GM21367 (cell line): ENCODE measurements around the gene KIF5C.
"Not testable (repeated sequence)": the region's sequence is repeated elsewhere in the genome, so short reads cannot be mapped to it uniquely, and the experiment has no call there.

ENCODE experiments used
- ATAC-seq: cut with Tn5 transposase; IDR thresholded peaks from one replicate; pipeline ENCODE4 v1.9.1; 2021; ENCODE audit not compliant: unreplicated experiment

Gene KIF5C

DNA sequence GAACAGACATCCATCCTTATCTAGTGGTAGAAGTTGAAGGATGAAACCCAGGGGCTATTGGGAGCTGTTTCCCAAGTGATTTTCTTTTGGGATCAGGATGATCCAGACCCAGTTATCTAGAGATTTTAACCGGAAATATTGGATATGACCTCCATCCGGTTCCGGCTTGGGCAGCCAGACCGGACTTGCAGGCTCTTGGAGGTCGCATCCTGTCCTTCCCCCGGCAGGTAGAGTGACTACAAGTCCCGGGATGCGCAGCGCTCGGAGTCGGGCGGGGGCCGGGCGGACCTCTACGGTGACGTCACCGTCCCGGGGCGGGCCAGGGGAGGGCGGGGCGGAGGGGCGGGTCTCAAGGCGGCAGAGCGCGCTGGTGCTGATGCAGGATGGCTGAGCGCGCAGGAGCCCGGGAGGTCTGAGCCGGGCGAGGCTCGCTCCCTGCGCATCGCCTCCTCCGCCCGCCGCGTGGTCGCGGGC is at the start of gene KIF5C:
Gene KIF5C, plus strand, starts transcription at position 360 of the 474 bp plus-strand sequence. CDS start 391 bp downstream, outside the sequence.
- ATAC-seq = peak; percentile 97

DNA sequence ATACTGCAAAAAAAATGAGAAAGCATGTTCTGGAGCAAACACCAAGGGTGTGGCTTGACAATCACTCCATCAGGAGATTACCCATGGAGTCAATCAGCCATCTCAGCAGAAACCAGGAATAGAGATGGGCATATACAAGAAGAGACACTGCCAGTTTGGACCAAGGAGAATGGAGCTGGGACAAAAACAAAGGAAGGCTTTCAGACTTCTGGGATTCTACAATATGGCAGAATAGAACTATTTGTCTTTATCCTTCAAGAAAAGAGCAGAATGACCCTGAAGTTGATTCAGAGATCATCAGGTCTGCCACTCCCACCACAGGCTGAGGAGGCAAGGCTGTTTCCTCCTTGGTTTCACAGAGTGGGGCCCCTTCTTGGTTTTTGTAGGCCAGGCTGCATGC is 48.2 kb upstream of the KIF5C start:
- ATAC-seq = no peak

DNA sequence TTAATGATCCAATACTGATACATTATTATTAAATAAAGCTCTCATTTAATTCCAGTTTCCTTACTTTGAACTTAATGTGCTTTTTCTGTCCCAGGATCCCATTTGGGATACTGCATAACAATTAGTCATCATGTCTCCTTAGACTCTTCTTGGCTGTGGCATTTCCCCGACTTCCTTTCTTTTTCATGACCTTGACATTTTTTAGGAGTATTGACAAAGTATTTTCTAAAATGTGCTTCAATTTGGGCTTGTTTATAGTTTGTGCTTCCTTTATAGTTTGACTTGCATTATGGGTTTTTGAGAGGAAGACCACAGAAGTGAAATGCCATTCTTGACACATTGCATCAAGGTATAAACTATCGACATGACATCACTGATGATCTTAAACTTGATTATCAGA is 46.1 kb upstream of the KIF5C start:
- ATAC-seq = no peak

DNA sequence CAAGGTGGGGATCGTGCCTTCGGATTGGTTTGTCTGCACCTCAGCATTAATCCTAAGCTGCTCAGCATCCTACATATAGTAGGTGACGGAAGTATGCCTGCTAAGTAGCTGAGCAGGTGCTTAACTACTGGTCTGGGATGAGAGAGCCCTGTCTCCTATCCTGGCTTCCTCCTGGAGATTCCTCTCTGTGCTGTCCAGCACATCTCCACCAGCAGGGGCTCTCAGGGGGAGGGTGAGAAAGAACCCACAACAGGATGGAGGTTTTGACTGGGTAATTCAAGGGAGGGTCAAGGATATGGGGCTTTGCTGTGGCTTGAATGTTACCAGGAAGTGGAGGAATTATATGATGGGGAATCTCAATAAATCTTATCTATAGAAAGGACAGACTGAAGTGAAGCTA is 45.4 kb upstream of the KIF5C start:
- no peak for ATAC-seq

DNA sequence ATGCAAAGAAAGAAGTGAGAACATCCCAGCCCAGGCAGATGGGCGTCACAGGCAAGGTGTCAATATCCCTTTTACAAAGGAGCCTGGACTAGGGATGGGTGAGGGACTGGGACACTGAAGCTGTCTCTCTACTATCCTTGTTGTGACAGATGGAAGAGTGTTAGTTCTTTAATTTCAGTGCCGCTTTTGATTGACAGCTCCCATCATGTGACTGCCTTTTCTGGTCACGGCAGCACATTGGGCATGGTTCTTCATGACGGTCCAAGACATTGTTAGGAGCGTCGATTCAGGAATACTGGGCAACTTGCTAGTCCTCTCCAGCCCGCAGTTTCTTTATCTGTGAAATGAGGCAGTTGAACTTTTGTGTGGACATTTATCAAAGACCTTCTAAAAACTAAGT is 42.4 kb upstream of the KIF5C start:
- ATAC-seq = no peak

DNA sequence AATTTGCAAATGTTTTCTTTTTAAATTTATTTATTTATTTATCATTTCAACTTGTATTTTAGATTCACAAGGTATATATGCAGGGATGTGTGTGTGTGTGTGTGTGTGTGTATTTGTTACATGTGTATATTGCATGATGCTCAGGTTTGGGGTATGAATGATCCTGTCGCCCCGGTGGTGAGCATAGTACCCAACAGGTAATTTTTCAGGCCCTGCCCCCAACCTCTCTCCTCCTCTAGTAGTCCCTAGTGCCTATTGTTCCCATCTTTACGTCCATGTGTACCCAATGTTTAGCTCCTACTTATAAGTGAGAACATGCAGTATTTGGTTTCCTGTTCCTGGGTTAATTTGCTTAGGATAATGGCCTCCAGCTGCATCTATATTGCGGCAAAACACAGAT is 33.0 kb upstream of the KIF5C start:
- no peak for ATAC-seq

DNA sequence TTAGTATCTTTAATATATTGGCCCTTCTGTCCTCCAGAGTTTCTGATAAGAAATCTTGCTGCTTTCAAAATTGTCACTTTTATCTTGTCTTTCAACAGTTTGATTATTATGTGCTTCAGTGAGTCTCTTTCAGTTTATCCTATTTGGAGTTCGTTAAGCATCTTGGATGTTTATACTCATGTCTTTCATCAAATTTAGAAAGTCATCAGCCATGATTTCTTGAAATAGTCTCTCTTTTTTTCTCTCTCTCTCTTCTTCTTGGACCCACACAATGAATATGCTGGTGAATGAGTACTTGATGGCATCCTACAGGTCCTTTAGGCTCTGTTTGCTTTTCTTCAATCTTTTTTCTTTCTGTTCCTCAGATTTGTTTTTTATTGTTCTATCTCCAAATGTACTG is 26.9 kb upstream of the KIF5C start:
- ATAC-seq = no peak

DNA sequence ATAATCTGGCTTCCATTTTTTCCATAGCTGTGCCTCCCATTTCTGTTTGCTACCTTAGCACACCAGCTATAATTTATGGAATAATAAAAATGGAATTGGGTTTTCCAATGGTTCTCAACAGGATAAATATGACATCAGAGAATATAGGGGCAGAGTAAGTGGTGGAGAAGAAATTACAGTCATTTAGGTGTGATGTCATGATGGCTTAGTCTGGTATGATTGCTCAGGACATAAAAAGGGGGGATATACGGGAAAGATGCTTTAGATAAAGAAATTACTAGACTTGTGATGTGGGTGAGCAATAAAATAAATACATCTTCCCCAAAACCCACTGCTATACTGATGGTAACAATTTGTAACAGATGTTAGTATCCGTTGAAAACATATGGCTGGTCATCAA is 21.6 kb upstream of the KIF5C start:
- ATAC-seq = no peak

DNA sequence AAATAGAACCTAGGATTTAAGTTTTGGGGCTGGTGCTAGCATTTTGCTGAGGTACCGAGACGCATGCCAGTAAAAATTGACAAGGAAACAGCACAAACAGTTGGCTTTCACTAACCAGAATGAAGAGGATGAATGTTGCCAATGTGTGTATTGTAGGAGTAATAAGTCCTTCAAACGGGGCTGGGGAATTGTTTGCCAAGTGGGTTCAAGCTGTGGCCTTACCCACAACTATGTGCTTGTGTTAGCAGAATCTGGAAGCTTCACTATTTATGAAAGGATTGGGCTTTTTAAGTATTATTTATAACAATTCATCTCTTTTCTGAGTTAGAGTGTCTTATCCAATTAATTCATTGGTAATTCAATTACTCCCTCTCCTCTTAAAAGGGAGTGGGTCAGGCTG is 15.0 kb upstream of the KIF5C start:
- ATAC-seq = no peak

DNA sequence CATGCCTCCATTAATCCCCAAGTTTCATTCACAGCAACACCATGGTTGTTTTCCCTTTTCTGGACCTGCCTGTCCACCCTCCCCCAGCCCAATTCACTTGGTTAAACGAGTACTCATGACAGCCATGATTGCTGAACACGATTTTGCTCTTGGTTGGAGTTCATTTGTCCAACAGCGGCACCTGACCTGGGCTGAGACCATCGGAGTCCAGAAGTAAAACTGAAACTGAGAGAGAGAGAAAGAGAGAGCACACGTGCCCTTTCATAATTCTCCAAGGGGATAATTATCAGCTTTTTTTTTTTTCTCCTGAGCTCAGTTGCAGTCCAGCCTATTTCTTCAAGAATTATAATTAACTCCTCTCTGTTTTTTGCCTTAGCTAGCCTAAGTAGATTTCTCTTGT is 13.7 kb upstream of the KIF5C start:
- no peak for ATAC-seq

DNA sequence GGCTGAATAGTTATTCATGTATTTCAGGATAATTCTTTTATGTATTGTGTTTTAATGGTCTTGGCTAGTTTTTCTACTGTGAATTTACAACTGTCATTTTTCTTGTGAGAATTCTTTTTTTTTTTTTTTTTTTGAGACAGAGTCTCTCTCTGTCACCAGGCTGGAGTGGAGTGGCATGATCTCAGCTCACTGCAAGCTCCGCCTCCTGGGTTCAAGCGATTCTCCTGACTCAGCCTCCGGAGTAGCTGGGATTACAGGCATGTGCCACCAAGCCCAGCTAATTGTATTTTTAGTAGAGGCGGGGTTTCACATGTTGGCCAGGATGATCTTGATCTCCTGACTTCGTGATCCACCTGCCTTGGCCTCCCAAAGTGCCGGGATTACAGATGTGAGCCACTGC is 12.5 kb upstream of the KIF5C start:
- ATAC-seq = not testable (repeated sequence)

DNA sequence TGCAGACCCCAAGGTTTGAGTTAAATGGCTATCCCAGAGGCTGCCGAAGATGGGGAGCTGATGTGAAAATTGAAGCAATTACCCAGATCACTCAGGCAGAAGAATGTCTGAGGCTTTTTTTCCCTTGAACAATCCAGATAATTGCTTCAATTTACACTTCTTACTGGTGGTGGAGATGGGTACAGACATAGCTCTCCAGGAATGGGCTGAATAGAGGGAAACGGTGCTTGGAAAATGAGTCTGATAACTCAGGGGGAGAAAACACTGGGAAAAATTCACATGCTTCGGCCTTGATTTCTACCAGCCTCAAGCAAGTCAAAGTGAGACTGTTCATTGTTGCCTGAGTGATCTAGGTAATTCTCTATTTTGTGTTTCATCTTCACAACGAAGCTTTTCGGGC is 9.5 kb upstream of the KIF5C start:
- no peak for ATAC-seq

DNA sequence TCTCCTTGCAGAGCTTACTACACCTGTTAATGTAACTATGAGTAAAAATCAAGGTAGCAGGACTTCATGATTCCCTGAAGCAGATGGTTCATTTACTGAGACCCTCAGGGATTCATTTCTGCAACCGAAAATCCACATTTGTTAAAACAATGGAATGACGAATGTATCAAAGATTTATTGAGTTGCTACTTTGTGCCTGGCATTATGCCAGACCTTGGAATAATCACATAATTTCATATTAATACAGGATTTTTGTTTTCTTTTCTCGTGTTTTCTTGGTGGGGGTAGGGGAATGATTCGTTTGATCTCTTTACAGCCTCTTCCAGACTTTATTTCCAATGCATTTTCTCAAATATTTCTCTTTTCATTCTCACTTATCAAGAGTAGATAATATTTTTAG is 8.9 kb upstream of the KIF5C start:
- ATAC-seq = no peak

DNA sequence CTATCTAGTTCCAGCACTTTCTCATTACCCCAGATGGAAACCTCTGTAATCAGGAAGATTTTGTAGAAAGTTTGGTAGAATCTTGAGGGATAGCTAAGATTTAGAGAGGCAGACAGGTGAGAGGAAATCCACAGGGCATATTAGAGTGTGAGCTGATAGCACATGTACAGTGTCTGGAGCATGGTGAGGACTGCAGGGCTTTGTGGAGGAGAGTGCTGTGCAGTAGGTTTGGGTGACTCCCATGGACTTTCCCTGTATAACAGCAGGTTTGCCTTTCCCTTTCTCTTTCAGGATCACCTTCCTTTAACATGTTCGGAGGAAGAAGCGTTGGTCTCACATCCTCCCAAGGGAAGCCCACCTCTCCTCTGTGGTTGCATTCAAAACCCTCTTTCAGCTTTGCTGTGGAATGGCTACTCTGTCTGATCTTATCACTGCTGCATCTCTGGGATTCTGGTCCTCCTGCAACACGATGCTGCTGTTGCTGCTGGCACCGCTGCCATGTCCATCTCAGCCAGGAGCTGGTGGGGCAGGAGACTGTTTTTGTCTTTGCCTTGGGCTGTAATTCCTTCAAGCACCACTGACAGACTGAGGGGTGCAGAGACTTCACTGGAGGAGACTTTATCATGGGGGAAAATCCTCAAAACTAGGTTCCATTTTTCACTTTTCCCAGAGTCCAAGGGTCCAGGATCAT is 7.8 kb upstream of the KIF5C start:
- no peak for ATAC-seq

DNA sequence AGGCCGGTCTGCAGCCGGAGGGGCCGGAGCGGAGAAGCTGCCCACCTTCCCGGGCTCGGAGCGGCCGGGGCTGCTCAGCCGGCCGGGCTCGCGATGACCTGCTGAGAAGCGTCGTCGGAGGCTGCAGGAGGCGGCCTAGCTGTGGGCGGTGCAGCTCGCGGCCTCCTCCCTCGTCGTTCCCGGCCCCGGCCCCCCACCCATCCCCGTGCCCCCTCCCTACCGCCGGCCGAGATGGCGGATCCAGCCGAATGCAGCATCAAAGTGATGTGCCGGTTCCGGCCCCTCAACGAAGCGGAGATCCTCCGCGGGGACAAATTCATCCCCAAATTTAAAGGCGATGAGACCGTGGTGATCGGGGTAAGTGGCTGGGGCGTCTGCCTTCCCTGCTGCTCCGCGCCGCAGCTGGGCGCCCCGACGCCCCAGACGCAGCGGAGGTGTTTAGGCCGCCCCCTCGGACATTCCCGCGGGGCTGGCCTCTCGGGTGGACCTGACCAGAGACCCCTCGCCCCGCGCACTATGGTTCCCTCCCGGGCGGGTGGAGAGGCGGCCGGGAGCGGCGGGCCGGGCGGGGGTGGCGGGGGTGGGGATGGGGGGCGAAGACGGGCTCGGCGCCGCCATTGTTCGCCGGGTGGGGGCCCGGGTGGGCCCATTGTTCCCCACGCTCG is 492 bp downstream of the KIF5C start:
- ATAC-seq = peak; percentile 21

DNA sequence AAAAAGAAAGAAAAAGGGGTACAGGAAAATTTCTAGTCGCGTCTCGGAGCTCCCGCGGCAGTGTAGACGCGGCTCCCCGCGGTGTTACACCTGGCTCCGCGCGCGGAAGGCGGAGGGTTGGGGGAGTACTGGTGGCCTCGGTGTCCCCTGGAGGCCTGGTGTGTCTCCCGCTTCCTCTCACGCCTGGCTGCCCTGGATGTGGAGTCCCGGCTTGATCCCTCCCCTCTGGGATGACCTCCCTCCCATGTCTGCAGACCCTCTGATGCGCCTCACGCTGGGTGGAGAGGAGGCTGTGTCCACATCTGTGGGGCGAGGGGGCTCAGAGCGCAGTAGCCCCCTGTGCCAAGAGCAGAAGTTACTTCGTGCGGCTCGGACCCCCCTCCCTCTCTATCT is 1.2 kb downstream of the KIF5C start:
- no peak for ATAC-seq

DNA sequence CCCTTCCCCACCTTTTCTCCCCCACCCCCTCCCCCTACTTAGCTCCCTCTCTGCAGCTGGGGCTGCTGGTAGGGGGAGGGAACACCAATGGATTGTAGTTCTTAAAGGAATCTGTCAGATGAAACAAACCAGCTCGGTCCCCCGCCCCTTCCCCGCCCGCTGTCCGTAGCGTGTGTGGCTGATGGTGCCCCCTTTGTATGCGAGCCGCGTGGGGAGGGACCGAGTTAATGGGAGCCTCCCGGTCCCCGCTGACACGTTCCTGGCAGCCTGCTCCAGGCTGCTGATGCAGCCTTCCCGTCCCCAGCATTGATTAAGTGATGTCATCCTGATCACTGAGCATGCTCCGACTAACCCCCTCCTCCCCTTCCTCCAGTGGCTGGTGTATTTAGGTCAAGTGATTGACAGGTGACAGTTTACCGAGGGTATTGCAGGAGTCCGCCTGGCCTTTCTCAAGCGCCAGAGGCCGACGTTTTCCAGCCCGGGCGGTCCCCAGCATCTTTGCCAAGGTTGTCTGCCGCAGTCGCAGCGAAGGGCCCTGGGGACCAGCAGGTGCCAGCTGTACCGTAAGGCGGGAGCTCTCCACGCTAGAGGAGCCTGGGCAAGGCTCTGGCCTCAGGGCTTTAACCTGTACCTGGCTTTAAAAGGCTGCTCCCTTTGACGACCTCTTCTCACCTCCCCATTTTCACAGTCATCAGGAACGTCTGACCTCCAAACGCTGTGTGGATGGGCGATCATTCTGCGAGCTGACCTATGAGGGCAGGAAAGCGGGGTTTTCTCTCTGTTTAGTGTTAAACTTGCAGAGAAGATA is 1.8 kb downstream of the KIF5C start:
- ATAC-seq = no peak

DNA sequence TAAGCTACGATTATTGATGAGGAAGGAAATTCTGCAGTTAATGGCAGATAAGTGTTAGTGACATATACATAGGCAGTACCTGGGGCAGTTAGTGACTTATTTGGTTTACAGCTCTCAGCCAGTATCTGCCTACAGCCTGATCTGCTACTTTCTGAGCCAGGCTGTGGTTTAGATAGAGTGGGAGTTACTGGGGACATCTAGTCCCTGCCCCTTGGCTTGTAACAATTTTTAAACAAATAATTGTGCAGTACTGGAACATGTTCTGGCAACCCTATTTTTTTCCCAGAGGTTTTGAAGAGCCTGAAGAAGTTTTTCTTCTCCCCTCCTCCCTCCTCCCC is 2.3 kb downstream of the KIF5C start:
- ATAC-seq = no peak

DNA sequence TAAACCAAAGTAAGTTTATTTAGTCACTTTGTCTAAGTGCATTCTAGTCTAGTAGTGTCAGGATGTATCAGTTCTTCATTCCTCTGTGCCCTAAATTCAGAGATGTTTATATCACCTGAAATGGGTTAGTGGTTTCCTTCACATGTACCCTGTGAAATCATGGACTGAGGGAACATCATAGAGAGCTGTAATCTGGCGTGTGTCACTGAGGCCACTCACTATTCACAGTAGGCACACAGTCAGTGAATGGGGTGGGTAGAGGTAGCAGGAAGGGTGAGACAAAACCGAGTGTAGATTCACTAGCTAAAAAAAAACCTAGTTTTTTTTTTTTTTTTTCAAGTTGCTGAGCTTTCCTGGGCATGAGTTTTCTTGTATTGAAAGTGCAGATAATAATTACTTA is 5.6 kb downstream of the KIF5C start:
- ATAC-seq = no peak

DNA sequence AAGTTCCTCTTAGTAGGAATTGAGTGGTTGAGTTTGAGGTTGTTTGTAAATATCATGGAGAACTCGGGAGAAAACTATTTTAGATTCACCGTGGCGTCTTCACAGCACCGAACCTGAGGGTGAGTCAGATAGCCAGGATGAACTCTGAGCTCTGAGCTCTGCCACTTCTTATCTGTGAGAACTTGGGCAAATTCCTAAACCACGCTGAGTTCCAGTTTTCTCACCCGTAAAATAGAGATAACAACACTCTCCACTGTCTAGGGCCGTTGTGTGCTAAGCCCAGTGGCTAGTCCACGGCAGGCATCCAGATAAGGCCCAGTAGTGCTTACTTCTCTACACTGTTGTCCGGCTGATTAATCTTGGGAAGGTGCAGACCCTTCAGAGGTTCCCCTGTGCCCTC is 7.0 kb downstream of the KIF5C start:
- ATAC-seq = no peak

DNA sequence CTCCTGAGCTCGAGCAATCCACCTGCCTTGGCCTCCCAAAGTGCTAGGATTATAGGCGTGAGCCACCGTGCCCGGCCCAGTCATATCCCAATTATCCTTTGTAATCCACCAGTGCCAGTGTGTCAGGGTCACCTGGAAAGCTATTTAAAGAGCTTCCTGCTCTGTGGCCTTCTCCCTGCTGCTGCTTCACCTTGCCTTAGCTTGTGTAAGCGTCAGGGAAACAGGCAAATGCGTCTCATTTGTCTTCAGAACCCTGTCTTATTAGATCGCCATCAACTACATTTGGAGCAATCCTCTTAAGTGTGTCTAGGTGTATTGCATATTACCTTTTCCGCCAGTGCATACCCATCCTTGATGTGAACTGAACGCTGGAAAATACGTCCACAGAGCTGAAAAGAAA is 10.2 kb downstream of the KIF5C start:
- no peak for ATAC-seq

DNA sequence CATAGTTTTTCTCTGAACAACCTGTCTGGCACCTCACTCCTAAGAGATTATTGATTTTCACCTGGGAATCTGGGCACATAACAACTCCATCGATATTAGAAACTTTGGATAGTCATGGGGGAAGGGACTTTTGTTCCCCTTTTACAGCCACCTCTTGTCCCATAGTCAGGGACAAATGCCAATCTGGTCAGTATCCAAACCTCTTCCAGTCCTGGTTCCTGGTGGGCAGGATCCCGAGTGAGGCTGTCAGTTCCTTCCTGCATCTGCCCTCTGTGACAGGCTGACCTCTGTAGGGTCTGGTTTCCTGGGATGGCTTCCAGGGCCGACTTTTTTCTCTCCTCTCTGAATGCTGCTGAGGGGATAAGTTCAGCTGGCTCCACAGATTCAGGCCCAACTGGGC is 11.0 kb downstream of the KIF5C start:
- ATAC-seq = no peak
